Neural cell (in vitro differentiated cells): ENCODE data around the gene SCN10A.

Experiments
- EZH2 ChIP-seq: fragments of 200-600, 300-800 bp; shearing (Covaris generic), sonication (generic); IDR thresholded peaks from 2 replicates; pipeline ENCODE4 v1.6.1; 2014; ENCODE audit warnings: antibody characterized with exemption, low read length, borderline replicate concordance, mild to moderate bottlenecking; ENCODE audit not compliant: insufficient read depth, poor library complexity, severe bottlenecking
- POLR2AphosphoS5 ChIP-seq: IDR thresholded peaks from 2 replicates; pipeline ENCODE4 v1.6.1; 2012
- SMC3 ChIP-seq: fragments of 450-650 bp; conservative IDR thresholded peaks from 2 replicates; pipeline ENCODE4 v1.6.1; 2014; ENCODE audit warnings: antibody characterized with exemption, mild to moderate bottlenecking, moderate library complexity; ENCODE audit not compliant: poor library complexity
- TAF1 ChIP-seq: IDR thresholded peaks from 2 replicates; pipeline ENCODE4 v1.6.1; 2012; ENCODE audit warnings: low read depth
- TF ChIP-seq, protein P1 (sequence below): fragments of 450-650 bp; IDR thresholded peaks from 2 replicates; pipeline ENCODE4 v1.5.1; 2014; ENCODE audit warnings: antibody characterized with exemption, mild to moderate bottlenecking, moderate library complexity; ENCODE audit not compliant: poor library complexity, severe bottlenecking
- TF ChIP-seq, protein P2 (sequence below): IDR thresholded peaks from 2 replicates; pipeline ENCODE4 v1.6.1; 2012; ENCODE audit warnings: borderline replicate concordance

DNA sequence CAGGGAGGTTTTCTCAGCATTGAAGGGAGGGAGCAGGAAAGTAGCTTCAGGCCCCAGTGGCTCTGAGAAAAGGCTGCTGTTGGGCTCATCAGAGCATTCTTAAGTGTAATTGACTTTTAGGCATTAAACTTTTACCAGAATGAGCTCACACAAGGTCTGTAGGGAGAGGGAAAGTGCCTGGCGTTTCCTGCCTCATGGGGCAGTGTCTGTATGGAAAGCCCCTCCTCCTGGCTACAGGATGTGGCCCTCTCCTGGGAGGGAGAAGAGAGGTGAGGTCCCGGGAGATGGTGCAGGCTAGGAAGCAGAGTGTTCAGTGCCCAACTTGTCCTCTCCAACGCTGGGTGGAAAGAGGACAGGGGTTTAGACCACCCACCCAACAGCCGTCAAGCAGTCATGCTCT lies 21.3 kb upstream of the SCN10A start:
- TF ChIP-seq POLR2AphosphoS5: no peak
- TF ChIP-seq, protein P1, sequence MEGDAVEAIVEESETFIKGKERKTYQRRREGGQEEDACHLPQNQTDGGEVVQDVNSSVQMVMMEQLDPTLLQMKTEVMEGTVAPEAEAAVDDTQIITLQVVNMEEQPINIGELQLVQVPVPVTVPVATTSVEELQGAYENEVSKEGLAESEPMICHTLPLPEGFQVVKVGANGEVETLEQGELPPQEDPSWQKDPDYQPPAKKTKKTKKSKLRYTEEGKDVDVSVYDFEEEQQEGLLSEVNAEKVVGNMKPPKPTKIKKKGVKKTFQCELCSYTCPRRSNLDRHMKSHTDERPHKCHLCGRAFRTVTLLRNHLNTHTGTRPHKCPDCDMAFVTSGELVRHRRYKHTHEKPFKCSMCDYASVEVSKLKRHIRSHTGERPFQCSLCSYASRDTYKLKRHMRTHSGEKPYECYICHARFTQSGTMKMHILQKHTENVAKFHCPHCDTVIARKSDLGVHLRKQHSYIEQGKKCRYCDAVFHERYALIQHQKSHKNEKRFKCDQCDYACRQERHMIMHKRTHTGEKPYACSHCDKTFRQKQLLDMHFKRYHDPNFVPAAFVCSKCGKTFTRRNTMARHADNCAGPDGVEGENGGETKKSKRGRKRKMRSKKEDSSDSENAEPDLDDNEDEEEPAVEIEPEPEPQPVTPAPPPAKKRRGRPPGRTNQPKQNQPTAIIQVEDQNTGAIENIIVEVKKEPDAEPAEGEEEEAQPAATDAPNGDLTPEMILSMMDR: no peak
- TF ChIP-seq, protein P2, sequence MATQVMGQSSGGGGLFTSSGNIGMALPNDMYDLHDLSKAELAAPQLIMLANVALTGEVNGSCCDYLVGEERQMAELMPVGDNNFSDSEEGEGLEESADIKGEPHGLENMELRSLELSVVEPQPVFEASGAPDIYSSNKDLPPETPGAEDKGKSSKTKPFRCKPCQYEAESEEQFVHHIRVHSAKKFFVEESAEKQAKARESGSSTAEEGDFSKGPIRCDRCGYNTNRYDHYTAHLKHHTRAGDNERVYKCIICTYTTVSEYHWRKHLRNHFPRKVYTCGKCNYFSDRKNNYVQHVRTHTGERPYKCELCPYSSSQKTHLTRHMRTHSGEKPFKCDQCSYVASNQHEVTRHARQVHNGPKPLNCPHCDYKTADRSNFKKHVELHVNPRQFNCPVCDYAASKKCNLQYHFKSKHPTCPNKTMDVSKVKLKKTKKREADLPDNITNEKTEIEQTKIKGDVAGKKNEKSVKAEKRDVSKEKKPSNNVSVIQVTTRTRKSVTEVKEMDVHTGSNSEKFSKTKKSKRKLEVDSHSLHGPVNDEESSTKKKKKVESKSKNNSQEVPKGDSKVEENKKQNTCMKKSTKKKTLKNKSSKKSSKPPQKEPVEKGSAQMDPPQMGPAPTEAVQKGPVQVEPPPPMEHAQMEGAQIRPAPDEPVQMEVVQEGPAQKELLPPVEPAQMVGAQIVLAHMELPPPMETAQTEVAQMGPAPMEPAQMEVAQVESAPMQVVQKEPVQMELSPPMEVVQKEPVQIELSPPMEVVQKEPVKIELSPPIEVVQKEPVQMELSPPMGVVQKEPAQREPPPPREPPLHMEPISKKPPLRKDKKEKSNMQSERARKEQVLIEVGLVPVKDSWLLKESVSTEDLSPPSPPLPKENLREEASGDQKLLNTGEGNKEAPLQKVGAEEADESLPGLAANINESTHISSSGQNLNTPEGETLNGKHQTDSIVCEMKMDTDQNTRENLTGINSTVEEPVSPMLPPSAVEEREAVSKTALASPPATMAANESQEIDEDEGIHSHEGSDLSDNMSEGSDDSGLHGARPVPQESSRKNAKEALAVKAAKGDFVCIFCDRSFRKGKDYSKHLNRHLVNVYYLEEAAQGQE: no peak
- no peak for TF ChIP-seq SMC3
- no peak for TF ChIP-seq TAF1
- no peak for TF ChIP-seq EZH2
